NCI-H128 (cell line): ENCODE data around the gene IQGAP2.
"Not testable (repeated sequence)": the region's sequence is repeated elsewhere in the genome, so short reads cannot be mapped to it uniquely, and the experiment has no call there.

Experiments
- DNase-seq: peaks from one replicate; lab custom pipeline; 2025; ENCODE audit not compliant: unreplicated experiment; lab: John Stamatoyannopoulos, UW

IQGAP2 gene

GRCh38 chr5:76602094-76602726, 199.1 kb downstream of the IQGAP2 start:
- DNase-seq = no peak

GRCh38 chr5:76603991-76604390, 200.9 kb downstream of the IQGAP2 start:
- DNase-seq = not testable (repeated sequence)

GRCh38 chr5:76604838-76605237, 201.8 kb downstream of the IQGAP2 start:
- no peak for DNase-seq

DNA sequence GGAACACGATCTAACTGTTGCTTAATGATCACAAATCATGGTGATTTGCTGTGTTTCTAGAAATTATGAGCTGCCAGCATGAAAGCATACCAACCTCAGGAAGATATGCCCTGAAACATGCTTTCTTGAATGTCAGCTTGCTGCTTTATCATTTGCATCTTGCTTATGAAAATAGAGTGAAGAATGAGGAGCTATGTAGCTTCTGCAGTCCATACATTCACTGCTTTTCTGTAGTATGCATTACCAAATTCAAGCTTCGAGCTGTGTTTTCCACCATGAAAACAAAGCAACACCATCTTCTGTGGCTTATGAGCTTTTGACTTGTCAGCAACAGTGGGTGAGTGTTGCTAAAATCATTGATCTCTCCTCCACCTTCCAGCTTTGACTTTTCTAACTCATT, 203.6 kb downstream of the IQGAP2 start:
- no peak for DNase-seq

DNA sequence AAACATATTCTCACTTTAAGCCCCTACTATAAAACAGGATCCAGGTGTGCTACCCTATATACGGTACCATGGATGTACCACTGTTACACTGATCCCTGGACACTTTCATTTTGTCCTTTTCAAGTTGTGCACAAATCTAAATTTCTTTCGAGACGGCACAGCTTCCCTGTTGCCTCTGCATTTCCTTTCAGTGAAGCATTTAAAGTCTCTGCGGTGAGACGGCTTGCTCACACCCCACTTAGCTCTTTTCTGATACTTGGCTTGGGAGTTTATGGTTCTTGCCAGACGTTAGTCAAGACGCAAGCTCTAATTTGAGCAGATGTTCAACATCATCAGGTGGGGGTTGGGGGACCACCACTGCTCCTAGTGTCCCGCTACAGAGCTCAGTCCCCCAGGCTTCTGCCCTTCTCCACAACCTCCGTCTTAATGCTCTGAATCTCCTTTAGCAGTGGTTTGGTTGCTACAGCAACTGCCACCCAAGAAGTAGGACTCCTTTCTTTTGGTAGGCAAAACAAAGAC, 204.3 kb downstream of the IQGAP2 start:
- DNase-seq = no peak

- no peak for DNase-seq
Observed at GRCh38 chr5:76608833-76609232, 205.7 kb downstream of the IQGAP2 start.

- no peak for DNase-seq
Observed at GRCh38 chr5:76610196-76610595, 207.1 kb downstream of the IQGAP2 start.

DNA sequence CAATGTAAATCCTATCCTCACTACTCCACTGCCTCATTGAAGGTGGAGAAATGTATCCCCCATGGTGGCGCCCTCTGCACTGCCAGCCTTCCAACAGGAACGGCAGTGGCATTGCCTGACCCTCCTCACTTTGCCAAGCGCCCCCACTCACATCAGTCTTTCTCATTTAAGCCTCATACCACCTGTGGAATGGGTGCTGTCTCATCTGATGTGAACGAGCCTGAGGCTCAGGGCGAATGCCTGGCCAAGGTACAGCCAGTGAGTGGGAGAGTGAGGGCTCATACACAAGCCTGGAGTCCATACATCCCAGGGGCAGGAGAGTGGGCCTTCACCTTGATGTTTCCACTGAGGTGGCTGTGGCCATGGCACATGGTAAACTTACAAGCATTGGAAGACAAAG, 209.9 kb downstream of the IQGAP2 start:
- DNase-seq = no peak

DNA sequence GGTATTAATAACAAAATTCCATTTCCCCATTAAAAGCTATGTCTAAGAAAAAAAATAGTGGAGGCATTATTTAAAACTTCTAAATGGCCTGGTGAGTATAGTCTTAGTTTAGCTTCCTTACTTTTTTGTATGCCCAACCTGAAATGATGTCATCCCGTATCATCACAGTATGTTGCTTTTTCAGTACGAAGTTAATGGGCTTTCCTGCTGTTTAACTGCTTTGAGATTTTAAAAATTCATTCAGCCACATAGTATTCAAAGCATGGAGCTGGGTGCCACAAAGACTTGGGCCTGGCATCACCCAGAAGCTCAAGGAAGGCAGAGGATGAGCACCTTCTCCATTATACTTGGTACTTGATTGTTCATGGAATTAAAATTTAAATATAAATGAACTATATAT, 212.7 kb downstream of the IQGAP2 start:
- DNase-seq = no peak

DNA sequence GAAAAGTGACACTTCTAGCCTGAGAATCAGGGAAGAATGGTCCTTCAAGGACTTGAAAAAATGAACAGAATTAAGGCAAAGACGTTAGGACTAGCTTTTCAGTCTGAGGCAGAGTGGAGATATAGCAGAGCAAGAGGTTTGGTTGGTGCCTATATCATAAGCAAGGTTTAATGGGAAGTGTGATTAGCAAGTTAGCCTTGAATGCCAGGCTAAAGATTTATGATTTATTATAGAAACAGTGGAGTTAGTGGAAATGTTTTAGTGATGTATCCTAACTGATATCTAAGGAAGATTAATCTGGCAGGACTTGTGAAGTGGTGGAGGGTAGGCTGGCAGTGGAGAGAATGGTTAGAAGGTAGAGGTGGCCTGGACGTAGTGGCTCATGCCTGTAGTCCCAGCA, 213.1 kb downstream of the IQGAP2 start:
- DNase-seq = no peak

GRCh38 chr5:76617229-76617628, 214.1 kb downstream of the IQGAP2 start:
- DNase-seq = no peak

GRCh38 chr5:76617675-76618074, 214.6 kb downstream of the IQGAP2 start:
- no peak for DNase-seq

DNA sequence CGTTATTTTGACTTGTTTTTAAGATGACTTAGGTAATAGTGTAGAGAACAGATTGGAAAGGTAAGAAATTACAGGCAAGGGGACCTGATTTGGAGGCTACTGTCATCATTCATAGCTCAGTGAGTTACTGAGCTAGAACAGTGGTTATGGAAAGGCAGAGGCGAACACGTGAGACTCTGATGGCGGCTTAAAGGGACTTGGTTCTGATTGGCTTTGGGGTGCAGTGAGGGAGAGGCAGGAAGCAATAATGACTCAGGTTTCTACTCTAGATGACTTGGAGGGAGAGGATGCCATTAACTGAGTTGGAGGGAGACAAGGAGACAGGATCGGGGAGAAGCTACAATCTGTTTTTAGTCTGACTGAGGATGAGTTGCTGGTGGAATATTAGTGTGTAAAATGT, 217.1 kb downstream of the IQGAP2 start:
- no peak for DNase-seq

DNA sequence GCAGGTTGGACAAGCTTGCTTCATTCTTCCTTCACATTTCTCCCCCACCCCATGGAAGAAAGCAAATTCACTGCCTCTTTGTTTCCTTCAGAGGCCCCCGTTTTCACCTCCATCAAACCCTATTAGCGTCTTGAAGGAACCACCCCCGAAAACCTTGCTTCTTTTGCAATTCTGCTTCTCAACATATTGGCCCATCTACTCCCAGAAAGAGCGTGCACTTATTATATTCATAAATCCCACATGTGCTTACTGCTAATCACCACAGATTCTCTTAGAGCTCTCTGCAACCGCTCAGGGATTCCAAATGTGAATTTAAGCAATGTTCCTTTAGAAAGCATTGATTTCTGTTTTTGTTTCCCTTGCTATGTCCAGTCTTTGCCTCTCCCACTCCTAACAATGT, 219.0 kb downstream of the IQGAP2 start:
- no peak for DNase-seq

- no peak for DNase-seq
Observed at GRCh38 chr5:76622973-76623596, 220.0 kb downstream of the IQGAP2 start, which contains the start of gene F2RL2. Gene F2RL2 (minus strand): TSS chr5:76623403. CDS start chr5:76623230, 173 bp downstream.

DNA sequence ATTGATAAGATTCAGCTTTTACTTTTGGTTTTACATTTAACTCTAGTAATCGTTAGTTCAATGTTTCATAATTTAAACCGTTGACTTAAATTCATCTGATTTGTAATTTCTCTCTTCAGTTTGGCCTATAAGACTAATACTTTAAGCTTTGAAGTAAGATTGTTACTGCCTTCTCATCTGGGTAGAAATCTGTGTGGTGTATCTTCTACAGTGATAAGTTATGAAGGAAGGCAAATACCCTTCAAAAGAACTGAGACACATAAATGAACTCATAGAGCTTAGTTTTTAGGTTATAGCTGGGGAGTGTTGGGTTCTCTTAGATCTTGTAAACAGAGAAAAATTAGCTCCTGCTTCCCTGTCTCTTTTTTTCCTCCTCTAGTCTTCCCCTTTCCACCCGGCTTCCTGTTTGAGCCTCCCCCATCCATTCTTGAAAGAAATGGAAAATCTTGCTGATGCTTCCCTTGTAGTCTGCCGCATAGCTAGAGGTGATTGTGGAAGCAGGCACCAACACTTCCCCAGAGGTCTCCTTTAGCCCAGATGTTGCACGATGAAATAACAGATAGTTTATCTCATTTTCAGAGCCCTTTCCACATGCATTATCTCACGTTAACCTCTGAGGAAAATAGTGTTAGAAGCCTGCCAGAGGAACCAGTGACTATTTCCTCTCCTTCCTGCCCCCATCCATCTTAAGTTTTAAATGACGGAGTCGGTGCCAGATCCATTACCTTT, 222.2 kb downstream of the IQGAP2 start:
- DNase-seq = no peak

DNA sequence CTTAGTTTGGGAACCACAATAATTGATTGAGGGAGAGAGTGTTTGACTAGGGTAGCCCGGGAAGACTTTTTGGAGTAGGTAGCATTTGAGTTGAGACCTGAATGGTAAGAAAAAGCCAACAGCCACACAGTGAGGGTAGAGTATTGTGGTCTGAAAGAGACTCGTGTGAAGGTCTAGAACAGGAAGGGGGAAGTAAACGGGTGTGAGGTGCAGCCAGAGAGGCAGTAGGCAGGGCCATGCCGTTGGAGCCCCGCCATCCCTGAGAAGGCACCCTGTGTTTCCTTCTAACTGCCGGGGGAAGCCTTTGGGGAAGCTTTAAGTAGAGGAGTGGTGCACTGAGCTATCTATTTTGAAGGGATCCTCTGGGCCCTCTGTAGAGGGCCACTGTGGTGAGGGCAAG, 223.7 kb downstream of the IQGAP2 start:
- no peak for DNase-seq

GRCh38 chr5:76634661-76635060, 231.6 kb downstream of the IQGAP2 start:
- no peak for DNase-seq

- no peak for DNase-seq
Observed at GRCh38 chr5:76637490-76637889, 234.4 kb downstream of the IQGAP2 start.

- no peak for DNase-seq
Observed at GRCh38 chr5:76638479-76638878, 235.4 kb downstream of the IQGAP2 start.

DNA sequence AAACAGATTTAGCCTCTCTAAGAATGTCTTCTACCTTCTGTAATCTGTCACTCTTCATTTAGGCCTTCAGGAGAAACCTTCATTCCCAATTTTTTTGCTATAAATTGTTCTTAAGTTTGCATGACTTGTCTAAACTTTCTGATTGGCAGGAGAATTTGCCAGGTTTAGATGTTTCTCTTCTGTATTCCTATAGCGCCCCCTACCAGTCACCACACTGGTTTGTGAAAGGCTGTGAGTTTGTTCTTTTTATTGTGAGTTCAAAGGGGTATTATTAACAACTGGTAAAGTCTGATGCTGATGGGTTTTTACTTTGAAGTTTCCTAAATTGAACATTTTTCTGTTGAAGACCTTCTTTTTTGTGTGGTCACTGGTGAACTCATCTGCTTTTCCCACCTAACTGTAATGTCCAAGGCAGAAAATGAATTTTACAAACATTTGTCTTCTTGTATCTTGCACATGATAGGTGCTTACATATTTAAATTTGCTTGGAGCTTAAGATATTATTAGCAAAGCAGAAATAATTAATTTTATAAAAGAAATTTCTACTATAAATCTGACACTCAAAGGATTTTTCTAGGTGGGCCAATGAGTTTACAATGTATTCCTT, 238.5 kb downstream of the IQGAP2 start:
- no peak for DNase-seq
